ENCODE results near the gene RXRA.

RXRA gene

GRCh38 chr9:134455934-134456755 lies 129.9 kb downstream of the RXRA start:
- H3K4me1 ChIP-seq (ENCODE audit: control insufficient read depth, low read depth, low read length), result no peaks in the 10 kb centered on the region
- H3K4me3 ChIP-seq (ENCODE audit: low read length), result no peak overlapping the region
- H3K9me3 ChIP-seq (ENCODE audit: control insufficient read depth, low read depth, low read length), result no peaks in the 10 kb centered on the region
- H3K27me3 ChIP-seq (ENCODE audit: control insufficient read depth, insufficient read depth, low read length), result no peaks in the 10 kb centered on the region
- no peak overlapping the region for H3K9ac ChIP-seq (ENCODE audit: low read length)
- no peak overlapping the region for H3K27ac ChIP-seq (ENCODE audit: low read length)
- no peaks in the 10 kb centered on the region for H3K36me3 ChIP-seq (ENCODE audit: control insufficient read depth, low read depth, low read length)

GRCh38 chr9:134456756-134457305 lies 130.6 kb downstream of the RXRA start:
- H3K4me1 ChIP-seq (ENCODE audit: control insufficient read depth, low read depth, low read length), result no peaks in the 10 kb centered on the region
- H3K27ac ChIP-seq (ENCODE audit: low read length), result no peak overlapping the region
- no peaks in the 10 kb centered on the region for H3K9me3 ChIP-seq (ENCODE audit: control insufficient read depth, low read depth, low read length)
- no peak overlapping the region for H3K4me3 ChIP-seq (ENCODE audit: low read length)
- no peaks in the 10 kb centered on the region for H3K27me3 ChIP-seq (ENCODE audit: control insufficient read depth, insufficient read depth, low read length)
- H3K9ac ChIP-seq (ENCODE audit: low read length), result no peak overlapping the region
- H3K36me3 ChIP-seq (ENCODE audit: control insufficient read depth, low read depth, low read length), result no peaks in the 10 kb centered on the region

- no peak overlapping the region for H3K4me3 ChIP-seq (ENCODE audit: low read length)
Measured at GRCh38 chr9:134457321-134458206, 131.3 kb downstream of the RXRA start.

GRCh38 chr9:134458207-134459108 lies 132.2 kb downstream of the RXRA start:
- no peak overlapping the region for H3K27ac ChIP-seq (ENCODE audit: low read length)
- no peaks in the 10 kb centered on the region for H3K9me3 ChIP-seq (ENCODE audit: control insufficient read depth, low read depth, low read length)
- no peaks in the 10 kb centered on the region for H3K4me1 ChIP-seq (ENCODE audit: control insufficient read depth, low read depth, low read length)
- no peaks in the 10 kb centered on the region for H3K36me3 ChIP-seq (ENCODE audit: control insufficient read depth, low read depth, low read length)
- H3K27me3 ChIP-seq (ENCODE audit: control insufficient read depth, insufficient read depth, low read length), result no peaks in the 10 kb centered on the region
- no peak overlapping the region for H3K4me3 ChIP-seq (ENCODE audit: low read length)
- H3K9ac ChIP-seq (ENCODE audit: low read length), result no peak overlapping the region

More at GRCh38 chr9:134457321-134458206, 131.3 kb downstream of the RXRA start:
- Histone ChIP-seq H3K36me3 (ENCODE audit: control insufficient read depth, low read depth, low read length) (no peaks in the 10 kb centered on the region), H3K4me1 (ENCODE audit: control insufficient read depth, low read depth, low read length) (no peaks in the 10 kb centered on the region), H3K9me3 (ENCODE audit: control insufficient read depth, low read depth, low read length) (no peaks in the 10 kb centered on the region), H3K27ac (ENCODE audit: low read length) (no peak overlapping the region), H3K27me3 (ENCODE audit: control insufficient read depth, insufficient read depth, low read length) (no peaks in the 10 kb centered on the region), H3K9ac (ENCODE audit: low read length) (no peak overlapping the region)

- Histone ChIP-seq H3K4me1 (ENCODE audit: control insufficient read depth, low read depth, low read length) (no peaks in the 10 kb centered on the region), H3K4me3 (ENCODE audit: low read length) (no peak overlapping the region), H3K9me3 (ENCODE audit: control insufficient read depth, low read depth, low read length) (no peaks in the 10 kb centered on the region), H3K9ac (ENCODE audit: low read length) (no peak overlapping the region), H3K27ac (ENCODE audit: low read length) (no peak overlapping the region), H3K27me3 (ENCODE audit: control insufficient read depth, insufficient read depth, low read length) (no peaks in the 10 kb centered on the region), H3K36me3 (ENCODE audit: control insufficient read depth, low read depth, low read length) (no peaks in the 10 kb centered on the region)
Measured at GRCh38 chr9:134459164-134459563, 132.9 kb downstream of the RXRA start.

- Histone ChIP-seq H3K9ac (ENCODE audit: low read length) (no peak overlapping the region), H3K27ac (ENCODE audit: low read length) (no peak overlapping the region), H3K4me1 (ENCODE audit: control insufficient read depth, low read depth, low read length) (no peaks in the 10 kb centered on the region), H3K4me3 (ENCODE audit: low read length) (no peak overlapping the region), H3K9me3 (ENCODE audit: control insufficient read depth, low read depth, low read length) (no peaks in the 10 kb centered on the region), H3K36me3 (ENCODE audit: control insufficient read depth, low read depth, low read length) (no peaks in the 10 kb centered on the region), H3K27me3 (ENCODE audit: control insufficient read depth, insufficient read depth, low read length) (no peaks in the 10 kb centered on the region)
Measured at GRCh38 chr9:134459573-134459972, 133.3 kb downstream of the RXRA start.

- Histone ChIP-seq H3K27me3 (ENCODE audit: control insufficient read depth, insufficient read depth, low read length) (no peaks in the 10 kb centered on the region), H3K4me3 (ENCODE audit: low read length) (no peak overlapping the region), H3K27ac (ENCODE audit: low read length) (no peak overlapping the region), H3K36me3 (ENCODE audit: control insufficient read depth, low read depth, low read length) (no peaks in the 10 kb centered on the region), H3K9me3 (ENCODE audit: control insufficient read depth, low read depth, low read length) (no peaks in the 10 kb centered on the region), H3K4me1 (ENCODE audit: control insufficient read depth, low read depth, low read length) (no peaks in the 10 kb centered on the region), H3K9ac (ENCODE audit: low read length) (no peak overlapping the region)
Measured at GRCh38 chr9:134460206-134460605, 134.0 kb downstream of the RXRA start.

GRCh38 chr9:134460896-134461295 lies 134.6 kb downstream of the RXRA start:
- H3K36me3 ChIP-seq (ENCODE audit: control insufficient read depth, low read depth, low read length), result no peaks in the 10 kb centered on the region
- H3K27me3 ChIP-seq (ENCODE audit: control insufficient read depth, insufficient read depth, low read length), result no peaks in the 10 kb centered on the region
- no peak overlapping the region for H3K9ac ChIP-seq (ENCODE audit: low read length)
- H3K9me3 ChIP-seq (ENCODE audit: control insufficient read depth, low read depth, low read length), result no peaks in the 10 kb centered on the region
- no peak overlapping the region for H3K4me3 ChIP-seq (ENCODE audit: low read length)
- H3K27ac ChIP-seq (ENCODE audit: low read length), result no peak overlapping the region
- no peaks in the 10 kb centered on the region for H3K4me1 ChIP-seq (ENCODE audit: control insufficient read depth, low read depth, low read length)

GRCh38 chr9:134461426-134461982 lies 135.2 kb downstream of the RXRA start:
- no peak overlapping the region for H3K9ac ChIP-seq (ENCODE audit: low read length)
- no peak overlapping the region for H3K4me3 ChIP-seq (ENCODE audit: low read length)
- H3K27me3 ChIP-seq (ENCODE audit: control insufficient read depth, insufficient read depth, low read length), result no peaks in the 10 kb centered on the region
- no peaks in the 10 kb centered on the region for H3K9me3 ChIP-seq (ENCODE audit: control insufficient read depth, low read depth, low read length)
- no peaks in the 10 kb centered on the region for H3K4me1 ChIP-seq (ENCODE audit: control insufficient read depth, low read depth, low read length)
- no peaks in the 10 kb centered on the region for H3K36me3 ChIP-seq (ENCODE audit: control insufficient read depth, low read depth, low read length)
- H3K27ac ChIP-seq (ENCODE audit: low read length), result no peak overlapping the region

- Histone ChIP-seq H3K27ac (ENCODE audit: low read length) (no peak overlapping the region), H3K9me3 (ENCODE audit: control insufficient read depth, low read depth, low read length) (no peaks in the 10 kb centered on the region), H3K36me3 (ENCODE audit: control insufficient read depth, low read depth, low read length) (no peaks in the 10 kb centered on the region), H3K4me1 (ENCODE audit: control insufficient read depth, low read depth, low read length) (no peaks in the 10 kb centered on the region), H3K27me3 (ENCODE audit: control insufficient read depth, insufficient read depth, low read length) (no peaks in the 10 kb centered on the region), H3K9ac (ENCODE audit: low read length) (no peak overlapping the region), H3K4me3 (ENCODE audit: low read length) (no peak overlapping the region)
Measured at GRCh38 chr9:134462318-134462717, 136.1 kb downstream of the RXRA start.

All from iPS-18a (cell line).